ENCODE results near the gene RAB11FIP3. TPM values are rescaled to one million over a fixed set of nuclear protein-coding genes. Genes with fewer than 3 reads are reported as not detected.

RAB11FIP3 gene
- total and polyA plus RNA-seq, 9 of the 15 experiments (the other 6 are each of a cell fraction or from before 2014, with no cell fraction given): 0.46 to 13.1 (median 4.3) TPM

DNA sequence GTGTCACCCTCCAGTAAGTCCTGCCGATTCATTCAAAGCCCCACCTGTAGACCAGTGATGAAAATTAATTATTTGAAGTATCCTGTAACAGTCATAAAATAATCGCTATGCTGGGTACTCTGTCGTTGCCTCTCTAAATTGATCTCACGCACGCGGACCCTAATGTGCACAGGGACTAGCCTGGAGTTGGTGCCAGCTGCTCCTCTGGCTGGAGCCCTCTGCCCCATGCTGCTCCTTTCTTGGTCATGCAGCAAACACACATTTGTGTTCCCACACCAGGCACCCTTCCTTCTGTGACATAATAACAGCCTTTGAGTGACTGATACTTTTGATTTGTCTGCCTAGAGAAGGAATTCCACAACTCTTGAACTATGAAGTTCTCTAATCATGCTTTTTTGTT is 16.0 kb downstream of the RAB11FIP3 start (continued):
- no peak for TF ChIP-seq ARID4B (CRISPR knock-in tag; IDR thresholded peaks at IDR 0.05)

DNA sequence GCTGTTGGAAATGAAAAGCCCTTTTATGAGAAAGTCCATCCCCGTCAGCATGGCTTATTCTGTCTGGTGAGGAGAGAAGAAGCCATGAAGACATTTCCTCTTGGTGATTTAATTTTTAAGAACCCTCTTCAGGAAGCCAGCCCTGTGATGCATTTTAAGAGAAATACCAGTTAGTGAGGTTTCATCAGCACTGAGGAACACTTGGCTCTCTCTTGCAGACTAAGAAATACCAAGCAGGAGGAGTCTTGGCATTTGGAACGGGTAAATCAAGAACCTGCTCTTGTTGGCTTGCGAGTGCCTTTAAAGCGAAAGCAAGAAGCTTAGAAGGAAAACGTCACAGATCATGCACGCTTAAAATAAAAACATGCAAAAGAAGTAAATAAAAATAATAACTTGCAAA is 17.5 kb downstream of the RAB11FIP3 start:
- no peaks in the 10 kb centered on the region for H3K9me1 ChIP-seq (ENCODE audit: control insufficient read depth, insufficient read depth, low read length)
- 70% methylated on average over 6 of the region's 6 CpGs for WGBS (ENCODE audit: insufficient coverage, low coverage, missing lambda C conversion rate)
- no peak overlapping the region for H3K4me2 ChIP-seq (ENCODE audit: insufficient read depth, low read length)
- H3K4me3 ChIP-seq: no peak overlapping the region
- H3K4me1 ChIP-seq (replicated peaks in 1 of 2; ENCODE audit: control insufficient read depth in 2 of 2, insufficient read depth in 2 of 2, low read length in 2 of 2): peaks cover 0 to 2% of the 10 kb centered on the region in 2 experiments; a peak in 1 of 5 replicates
- no peaks in the 10 kb centered on the region for H3K36me3 ChIP-seq (ENCODE audit: control insufficient read depth, insufficient read depth, low read length)
- FAIRE-seq (no peak), DNase-seq (ENCODE audit: extremely low read depth in 1 of 4, low spot score in 3 of 4) (no peak), ATAC-seq (no peak)
- BruUV-seq (replicated peaks): no TSS peak
- intact Hi-C loops (cut with micrococcal nuclease) (no loop called here), in situ Hi-C loops (cut with MboI) (no loop called here)
- H3K79me2 ChIP-seq (ENCODE audit: control insufficient read depth, insufficient read depth, low read length): peaks cover 3% of the 10 kb centered on the region; the same call in 1 of the 3 replicates
- H4K20me1 ChIP-seq (replicated peaks; ENCODE audit: control insufficient read depth, insufficient read depth, low read length): no peaks in the 10 kb centered on the region
- ChIA-PET CTCF (ENCODE audit: low intra/inter-chr PET ratio) (no interaction called here), POLR2A (no interaction called here)
- no peaks in the 10 kb centered on the region for H3K27me3 ChIP-seq (ENCODE audit: control insufficient read depth in 2 of 2, insufficient read depth in 2 of 2, low read length in 2 of 2)
- TF ChIP-seq RFX1 (IDR thresholded peaks at IDR 0.05) (no peak), ZBTB9 (CRISPR knock-in tag; IDR thresholded peaks at IDR 0.05) (no peak), SNIP1 (IDR thresholded peaks at IDR 0.05; ENCODE audit: low read depth) (no peak), ETS2 (tag; IDR thresholded peaks at IDR 0.05; ENCODE audit: borderline replicate concordance, poor library complexity, severe bottlenecking) (no peak), HDAC8 (tag; IDR thresholded peaks at IDR 0.05) (no peak), FOXK2 (conservative IDR thresholded peaks at IDR 0.05 in 1 of 2, IDR thresholded peaks at IDR 0.05 in 1 of 2; ENCODE audit: low read depth in 2 of 2) (no peak), ZKSCAN1 (IDR thresholded peaks at IDR 0.05; ENCODE audit: low read depth, low read length) (no peak), GTF2E2 (tag; IDR thresholded peaks at IDR 0.05) (no peak)
- TF ChIP-seq, protein P1, sequence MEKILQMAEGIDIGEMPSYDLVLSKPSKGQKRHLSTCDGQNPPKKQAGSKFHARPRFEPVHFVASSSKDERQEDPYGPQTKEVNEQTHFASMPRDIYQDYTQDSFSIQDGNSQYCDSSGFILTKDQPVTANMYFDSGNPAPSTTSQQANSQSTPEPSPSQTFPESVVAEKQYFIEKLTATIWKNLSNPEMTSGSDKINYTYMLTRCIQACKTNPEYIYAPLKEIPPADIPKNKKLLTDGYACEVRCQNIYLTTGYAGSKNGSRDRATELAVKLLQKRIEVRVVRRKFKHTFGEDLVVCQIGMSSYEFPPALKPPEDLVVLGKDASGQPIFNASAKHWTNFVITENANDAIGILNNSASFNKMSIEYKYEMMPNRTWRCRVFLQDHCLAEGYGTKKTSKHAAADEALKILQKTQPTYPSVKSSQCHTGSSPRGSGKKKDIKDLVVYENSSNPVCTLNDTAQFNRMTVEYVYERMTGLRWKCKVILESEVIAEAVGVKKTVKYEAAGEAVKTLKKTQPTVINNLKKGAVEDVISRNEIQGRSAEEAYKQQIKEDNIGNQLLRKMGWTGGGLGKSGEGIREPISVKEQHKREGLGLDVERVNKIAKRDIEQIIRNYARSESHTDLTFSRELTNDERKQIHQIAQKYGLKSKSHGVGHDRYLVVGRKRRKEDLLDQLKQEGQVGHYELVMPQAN (IDR thresholded peaks at IDR 0.05; ENCODE audit: borderline replicate concordance): no peak
- H3K9me3 ChIP-seq (replicated peaks; ENCODE audit: control insufficient read depth, insufficient read depth, low read depth, low read length): no peaks in the 10 kb centered on the region
- no peak overlapping the region for H3K9ac ChIP-seq (ENCODE audit: insufficient read depth in 1 of 2, low read depth in 2 of 2, low read length in 2 of 2)
- H3K27ac ChIP-seq (ENCODE audit: extremely low read depth, low read depth, low read length): no peak overlapping the region
- no peak overlapping the region for H2AFZ ChIP-seq (ENCODE audit: low read depth, low read length)

All from K562 (cell line).